WTC11 (cell line): Measurements from ENCODE around the gene TBC1D10B. TPM values are rescaled to one million over a fixed set of nuclear protein-coding genes. Genes with fewer than 3 reads are reported as not detected.

ENCODE experiments used
- ATAC-seq: fragments of 200-7000 bp; cut with Tn5 transposase; 2 replicates; pipeline ENCODE4 v1.10.0; 2021; ENCODE audit warnings: mild to moderate bottlenecking, moderate library complexity
- CTCF ChIA-PET: fragments of 300-600 bp; sonication (Branson Sonifier 250); formaldehyde crosslinking; loops from one replicate; lab custom pipeline; 2021; ENCODE audit warnings: antibody characterized with exemption; lab: Charles Lee
- POLR2A ChIA-PET: fragments of 350-600 bp; sonication (Branson Sonifier 250); formaldehyde crosslinking; loops from one replicate; lab custom pipeline; 2021; ENCODE audit warnings: antibody characterized with exemption; lab: Charles Lee
- DNase-seq: peaks from one replicate; pipeline ENCODE4 v3.0.0; 2021; ENCODE audit warnings: low spot score
- H3K27ac Mint-ChIP-seq: 2 replicates; pipeline ENCODE4 v1.8.0; 2021; ENCODE audit warnings: mixed read lengths
- H3K27me3 Mint-ChIP-seq: 2 replicates; pipeline ENCODE4 v1.8.0; 2021; ENCODE audit warnings: low read depth, mild to moderate bottlenecking, moderate library complexity, mixed read lengths
- H3K36me3 Mint-ChIP-seq: 2 replicates; pipeline ENCODE4 v1.8.0; 2021; ENCODE audit warnings: mixed read lengths
- H3K4me1 Mint-ChIP-seq: 2 replicates; pipeline ENCODE4 v1.8.0; 2022; ENCODE audit warnings: mixed read lengths
- H3K4me3 Mint-ChIP-seq: 2 replicates; pipeline ENCODE4 v1.8.0; 2021; ENCODE audit warnings: mild to moderate bottlenecking, moderate library complexity, mixed read lengths
- H3K9me3 Mint-ChIP-seq: 2 replicates; pipeline ENCODE4 v1.8.0; 2021; ENCODE audit warnings: mixed read lengths
- CTCF ChIP-seq: fragments of 200-600 bp; IDR thresholded peaks from 2 replicates; pipeline ENCODE4 v1.8.0; 2022; ENCODE audit warnings: antibody characterized with exemption
- ESRRA ChIP-seq: sonication (generic); formaldehyde crosslinking; IDR thresholded peaks from 2 replicates; pipeline ENCODE4 v1.8.1; 2022; ENCODE audit warnings: mild to moderate bottlenecking, missing genetic modification reagents, borderline replicate concordance
- ETV6 ChIP-seq: sonication (generic); formaldehyde crosslinking; IDR thresholded peaks from 2 replicates; pipeline ENCODE4 v1.8.1; 2022; ENCODE audit warnings: mild to moderate bottlenecking, missing genetic modification reagents
- FOXP1 ChIP-seq: sonication (generic); formaldehyde crosslinking; IDR thresholded peaks from 2 replicates; pipeline ENCODE4 v1.8.0; 2022; ENCODE audit warnings: missing genetic modification reagents, mild to moderate bottlenecking, moderate library complexity, borderline replicate concordance
- JUN ChIP-seq: sonication (generic); formaldehyde crosslinking; IDR thresholded peaks from 2 replicates; pipeline ENCODE4 v1.8.0; 2023; ENCODE audit warnings: mild to moderate bottlenecking, missing genetic modification reagents
- MAX ChIP-seq: sonication (generic); formaldehyde crosslinking; IDR thresholded peaks from 2 replicates; pipeline ENCODE4 v1.8.0; 2022; ENCODE audit warnings: mild to moderate bottlenecking, missing genetic modification reagents
- MLX ChIP-seq: sonication (generic); formaldehyde crosslinking; IDR thresholded peaks from 2 replicates; pipeline ENCODE4 v1.8.1; 2023; ENCODE audit warnings: mild to moderate bottlenecking, missing genetic modification reagents, moderate library complexity
- MXD4 ChIP-seq: fragments of 250-450 bp; sonication (Bioruptor Pico); IDR thresholded peaks from 2 replicates; pipeline ENCODE4 v1.8.0; 2021; ENCODE audit warnings: mild to moderate bottlenecking, moderate library complexity, borderline replicate concordance
- NFYB ChIP-seq: sonication (generic); formaldehyde crosslinking; conservative IDR thresholded peaks from 2 replicates; pipeline ENCODE4 v1.8.0; 2022; ENCODE audit warnings: low read depth, missing genetic modification reagents
- NR2C2 ChIP-seq: sonication (generic); formaldehyde crosslinking; IDR thresholded peaks from 2 replicates; pipeline ENCODE4 v1.8.0; 2022; ENCODE audit warnings: mild to moderate bottlenecking, missing genetic modification reagents
- RORB ChIP-seq: fragments of 250-450 bp; sonication (Bioruptor Pico); IDR thresholded peaks from 2 replicates; pipeline ENCODE4 v1.9.0; 2021; ENCODE audit warnings: mild to moderate bottlenecking
- USF1 ChIP-seq: sonication (generic); formaldehyde crosslinking; IDR thresholded peaks from 2 replicates; pipeline ENCODE4 v1.8.0; 2022; ENCODE audit warnings: mild to moderate bottlenecking, missing genetic modification reagents
- ZBTB21 ChIP-seq: sonication (generic); formaldehyde crosslinking; IDR thresholded peaks from 2 replicates; pipeline ENCODE4 v1.8.1; 2023; ENCODE audit warnings: mild to moderate bottlenecking, missing genetic modification reagents, borderline replicate concordance
- ZNF121 ChIP-seq: sonication (generic); formaldehyde crosslinking; IDR thresholded peaks from 2 replicates; pipeline ENCODE4 v1.8.0; 2023; ENCODE audit warnings: missing genetic modification reagents
- ZNF281 ChIP-seq: sonication (generic); formaldehyde crosslinking; IDR thresholded peaks from 2 replicates; pipeline ENCODE4 v1.8.0; 2023; ENCODE audit warnings: mild to moderate bottlenecking, missing genetic modification reagents
- ZNF423 ChIP-seq: fragments of 250-450 bp; sonication (Bioruptor Pico); IDR thresholded peaks from 2 replicates; pipeline ENCODE4 v2.1.2; 2022; ENCODE audit warnings: mild to moderate bottlenecking, moderate library complexity
- ZNF512 ChIP-seq: sonication (generic); formaldehyde crosslinking; IDR thresholded peaks from 2 replicates; pipeline ENCODE4 v1.8.1; 2022; ENCODE audit warnings: missing genetic modification reagents, borderline replicate concordance
- total RNA-seq: library from RNA; stranded (reverse); gene quantifications from 3 replicates; pipeline ENCODE4 v1.2.3, GENCODE V29; 2021

TBC1D10B gene
- total RNA-seq, 1 experiment from 2014 or later, result 40.5 TPM

- TF ChIP-seq RORB (CRISPR knock-in tag), result no peak
- no peak for TF ChIP-seq ZBTB21 (CRISPR knock-in tag)
- TF ChIP-seq USF1 (CRISPR knock-in tag), result no peak
- no peak for TF ChIP-seq MLX (CRISPR knock-in tag)
- TF ChIP-seq NFYB (CRISPR knock-in tag), result no peak
- TF ChIP-seq ZNF281 (CRISPR knock-in tag), result no peak
- TF ChIP-seq ZNF121 (CRISPR knock-in tag), result no peak
- no peak for TF ChIP-seq FOXP1 (CRISPR knock-in tag)
These were observed 2.0 kb downstream of the TBC1D10B start (continued) for GRCh38 chr16:30368122-30368791.

GRCh38 chr16:30367349-30368009 is 2.8 kb downstream of the TBC1D10B start:
- TF ChIP-seq MAX (CRISPR knock-in tag), result no peak
- Mint-ChIP-seq H3K27ac (no peak overlapping the region), H3K4me1 (peaks cover 34% of the 10 kb centered on the region), H3K36me3 (peaks cover 16% of the 10 kb centered on the region), H3K4me3 (peak overlapping the region; percentile 80), H3K9me3 (no peaks in the 10 kb centered on the region), H3K27me3 (no peaks in the 10 kb centered on the region)
- POLR2A ChIA-PET, result no interaction called here
- DNase-seq (no peak), ATAC-seq (no peak)
- CTCF ChIA-PET, result no interaction called here

GRCh38 chr16:30366511-30366910 is 3.8 kb downstream of the TBC1D10B start:
- Mint-ChIP-seq H3K27me3 (no peaks in the 10 kb centered on the region), H3K4me3 (no peak overlapping the region), H3K27ac (no peak overlapping the region), H3K36me3 (peaks cover 21% of the 10 kb centered on the region), H3K9me3 (no peaks in the 10 kb centered on the region), H3K4me1 (peaks cover 29% of the 10 kb centered on the region)
- TF ChIP-seq FOXP1 (CRISPR knock-in tag) (no peak), CTCF (no peak), NR2C2 (CRISPR knock-in tag) (no peak), ETV6 (CRISPR knock-in tag) (no peak), JUN (CRISPR knock-in tag) (no peak), ZNF512 (CRISPR knock-in tag) (no peak), MXD4 (CRISPR knock-in tag) (no peak), ESRRA (CRISPR knock-in tag) (no peak), ZNF423 (CRISPR knock-in tag) (no peak)
- ChIA-PET POLR2A (no interaction called here), CTCF (no interaction called here)
- ATAC-seq (no peak), DNase-seq (no peak)
